Heart right ventricle (tissue), 16 donors: Measurements from ENCODE around the gene CMTM1. TPM values are rescaled to one million over a fixed set of nuclear protein-coding genes. Genes with fewer than 3 reads are reported as not detected.

Source experiments
- ATAC-seq, 8 donors: fragments of 200-7000 bp; cut with Tn5 transposase; one replicate each; pipeline ENCODE4 v1.9.1; 2020; ENCODE audit warnings: mild to moderate bottlenecking in 8 of 8, moderate library complexity in 8 of 8, moderate number of reproducible peaks in 1 of 8
- DNase-seq, 2 donors: peaks; one replicate each; pipeline ENCODE4 v3.0.0-alpha.2; 2020
- H3K27ac ChIP-seq, 10 donors: fragments of 200-600 bp; sonication (generic) in 2 of 10; one replicate each; pipeline versions ENCODE4 v1.5.0 to v1.8.0; 2020 to 2022; ENCODE audit warnings: mild to moderate bottlenecking in 3 of 10
- H3K27me3 ChIP-seq, 7 donors: fragments of 200-600 bp; one replicate each; pipeline ENCODE4 v1.8.0; 2021 to 2022; ENCODE audit warnings: mild to moderate bottlenecking in 2 of 7
- H3K36me3 ChIP-seq, 9 donors: fragments of 200-600 bp; sonication (generic) in 1 of 9; one replicate each; pipeline versions ENCODE4 v1.5.0 to v1.8.0; 2020 to 2022; ENCODE audit warnings: mild to moderate bottlenecking in 2 of 9
- H3K4me1 ChIP-seq, 9 donors: fragments of 200-600 bp; sonication (generic) in 1 of 9; one replicate each; pipeline versions ENCODE4 v1.5.0 to v1.8.0; 2020 to 2022; ENCODE audit warnings: mild to moderate bottlenecking in 4 of 9
- H3K4me3 ChIP-seq, 10 donors: fragments of 200-600 bp; sonication (generic) in 2 of 10; one replicate each; pipeline versions ENCODE4 v1.5.0 to v1.8.0; 2020 to 2022; ENCODE audit warnings: mild to moderate bottlenecking in 7 of 10, moderate library complexity in 2 of 10
- H3K9me3 ChIP-seq, 11 donors: fragments of 200-600 bp in 10 of 11; sonication (generic) in 2 of 11; one replicate each; pipeline versions ENCODE4 v1.5.0 to v1.8.0; 2013 to 2022; ENCODE audit warnings: mild to moderate bottlenecking in 2 of 11, control low read depth in 1 of 11, moderate library complexity in 1 of 11
- WGBS, 2 donors: extraction: QIAGEN DNeasy Blood & Tissue Kit; methylation state at CpG; one replicate each; pipeline ENCODE4 v1.1.7; 2013; ENCODE audit warnings: inconsistent platforms in 1 of 2; 5-methylcytosine and 5-hydroxymethylcytosine counted together
- intact Hi-C, 10 donors: fragments of 100-400 bp; cut with DNase I; formaldehyde crosslinking; loops; one replicate each; pipeline versions ENCODE4 v1.11.1 to v1.14.2; 2022
- polyA plus RNA-seq, 2 donors: library from polyadenylated mRNA; stranded (reverse); fragments of 200-250 nt; gene quantifications; one replicate each; pipeline ENCODE4 v1.2.3, GENCODE V29; 2013
- total RNA-seq, 10 donors: library from RNA; stranded (reverse); fragmentation: NEBNext Ultra II Directional in 3 of 10; extraction: Animal tissue kit (Norgen Biotek cat#: 25700) in 3 of 10; gene quantifications; one replicate each; pipeline versions ENCODE4 v1.2.1 to v1.2.4, GENCODE V29; 2021 to 2023
- TF ChIP-seq, protein P1 (sequence below), 9 donors: fragments of 200-600 bp; sonication (generic) in 2 of 9; IDR thresholded peaks; one replicate each; pipeline versions ENCODE4 v1.5.0 to v1.8.0; 2021 to 2022; ENCODE audit warnings: antibody characterized with exemption in 9 of 9, mild to moderate bottlenecking in 5 of 9, moderate library complexity in 1 of 9
- donor health status: Arrhythmogenic right ventricular cardiomyopathy.
- donor health status: ischemic (EF 13 %, LVEDD 7.1; RV severe dilation, severe dysfunction).
- donor health status: healthy with polysubstance abuse.
- donor health status: DM: no; HTN: yes; CAD: no.
- donor health status: DM: no; HTN: no; CAD: no.
- donor health status: ischemic (EF 25% LVEDD 6.9; RV normal size, moderate dysfunction).
- donor health status: ischemic (EF 25% LVEDD 5.7; RV mildly dilated, moderate dysfunction).
- donor health status: healthy.
- donor health status: DM: yes; HTN: yes; CAD: no.
- donor health status: Ischemic cardiomyopathy.
- donor health status: ischemic (EF 35%, LVEDD 5.7; RV mildly dilated, moderate dysfunction).
- donor health status: nonischemic (EF 11% LVEDD 7.7; RV severe dilation, severe dysfunction).
- donor health status: DM: yes; HTN: yes; CAD: no.
- donor health status: PGD.
- donor health status: ischemic (EF 29% LVEDD 5.4; RV normal size, mild dysfunction).
- donor health status: nonischemic (EF 23%, LVEDD 6.1; RV moderate dilation, normal function).

Gene CMTM1
- total and polyA plus RNA-seq, 12 donors = 0.19 to 2.1 (median 0.95) TPM; not detected in 1

- DNase-seq (no peak), ATAC-seq (no peak)
- Histone ChIP-seq H3K27me3 (no peaks in the 10 kb centered on the region), H3K36me3 (peaks cover 0 to 74% (median 26%) of the 10 kb centered on the region in 9 donors), H3K9me3 (no peaks in the 10 kb centered on the region), H3K4me1 (peaks cover 0 to 18% (median 14%) of the 10 kb centered on the region in 9 donors), H3K27ac (no peak overlapping the region), H3K4me3 (no peak overlapping the region)
- TF ChIP-seq, protein P1, sequence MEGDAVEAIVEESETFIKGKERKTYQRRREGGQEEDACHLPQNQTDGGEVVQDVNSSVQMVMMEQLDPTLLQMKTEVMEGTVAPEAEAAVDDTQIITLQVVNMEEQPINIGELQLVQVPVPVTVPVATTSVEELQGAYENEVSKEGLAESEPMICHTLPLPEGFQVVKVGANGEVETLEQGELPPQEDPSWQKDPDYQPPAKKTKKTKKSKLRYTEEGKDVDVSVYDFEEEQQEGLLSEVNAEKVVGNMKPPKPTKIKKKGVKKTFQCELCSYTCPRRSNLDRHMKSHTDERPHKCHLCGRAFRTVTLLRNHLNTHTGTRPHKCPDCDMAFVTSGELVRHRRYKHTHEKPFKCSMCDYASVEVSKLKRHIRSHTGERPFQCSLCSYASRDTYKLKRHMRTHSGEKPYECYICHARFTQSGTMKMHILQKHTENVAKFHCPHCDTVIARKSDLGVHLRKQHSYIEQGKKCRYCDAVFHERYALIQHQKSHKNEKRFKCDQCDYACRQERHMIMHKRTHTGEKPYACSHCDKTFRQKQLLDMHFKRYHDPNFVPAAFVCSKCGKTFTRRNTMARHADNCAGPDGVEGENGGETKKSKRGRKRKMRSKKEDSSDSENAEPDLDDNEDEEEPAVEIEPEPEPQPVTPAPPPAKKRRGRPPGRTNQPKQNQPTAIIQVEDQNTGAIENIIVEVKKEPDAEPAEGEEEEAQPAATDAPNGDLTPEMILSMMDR (IDR thresholded peaks at IDR 0.05) = no peak
- 85 to 89% methylated on average over 14 of the region's 14 CpGs for WGBS, 2 donors
- intact Hi-C loops = loop anchor here in 4 of 10 donors (5.0 to 10.0 kb wide), 3 partner anchors 45 to 255 kb away; no protein-coding TSS in a partner anchor
Observed at GRCh38 chr16:66612422-66612821, 46.2 kb downstream of the CMTM1 start.

DNA sequence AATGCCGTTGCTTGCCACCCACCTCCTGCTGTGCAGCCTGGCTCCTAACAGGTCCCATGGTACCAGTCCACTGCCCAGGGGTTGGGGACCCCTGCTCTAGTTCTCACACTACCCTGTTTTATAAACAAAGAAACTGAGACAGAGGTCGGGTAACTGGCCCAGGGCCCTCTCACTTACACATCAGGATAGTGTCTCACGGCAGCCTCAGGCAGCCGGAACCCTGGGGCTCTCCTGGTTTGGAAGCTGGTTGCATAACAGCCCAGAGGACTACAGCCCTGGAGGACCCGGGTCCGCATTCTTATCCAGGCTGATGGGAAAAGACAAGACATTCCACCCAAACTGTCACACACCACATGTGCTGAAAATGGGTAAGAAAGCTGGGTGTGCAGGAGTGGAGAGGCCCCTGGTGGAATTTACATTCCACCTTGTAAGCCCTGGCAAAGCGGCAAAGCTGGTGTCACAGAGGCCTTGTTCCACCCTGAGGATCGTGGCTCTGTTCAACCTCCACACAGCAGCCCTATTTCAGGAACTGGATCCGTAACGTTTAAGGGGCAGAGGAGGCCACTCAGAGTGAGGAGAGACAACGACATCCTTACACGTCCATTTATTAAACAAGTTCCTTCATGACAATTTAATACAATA, 48.0 kb downstream of the CMTM1 start:
- TF ChIP-seq, protein P1 (IDR thresholded peaks at IDR 0.05) = no peak
- no peak for ATAC-seq

GRCh38 chr16:66616169-66616568, 49.9 kb downstream of the CMTM1 start:
- H3K27ac ChIP-seq = no peak overlapping the region
- DNase-seq (no peak), ATAC-seq (no peak)
- peaks cover 0 to 48% (median 11%) of the 10 kb centered on the region in 9 donors for H3K36me3 ChIP-seq
- no peaks in the 10 kb centered on the region for H3K27me3 ChIP-seq
- TF ChIP-seq, protein P1 (IDR thresholded peaks at IDR 0.05) = no peak
- H3K4me3 ChIP-seq = no peak overlapping the region
- WGBS, 2 donors = 92 to 95% methylated on average over 4 of the region's 4 CpGs
- peaks cover 0 to 27% (median 18%) of the 10 kb centered on the region in 9 donors for H3K4me1 ChIP-seq
- intact Hi-C loops = loop anchor here in 1 of 10 donors (10.0 kb wide), 1 partner anchor 249 kb away; no protein-coding TSS in a partner anchor
- no peaks in the 10 kb centered on the region for H3K9me3 ChIP-seq

More for the DNA sequence above, 48.0 kb downstream of the CMTM1 start:
- intact Hi-C loops = loop anchor here in 4 of 10 donors (5.0 to 10.0 kb wide), 3 partner anchors 43 to 253 kb away; no protein-coding TSS in a partner anchor
- Histone ChIP-seq H3K9me3 (no peaks in the 10 kb centered on the region), H3K27ac (no peak overlapping the region), H3K4me1 (peaks cover 0 to 15% (median 10%) of the 10 kb centered on the region in 9 donors), H3K36me3 (peaks cover 0 to 63% (median 26%) of the 10 kb centered on the region in 9 donors), H3K27me3 (no peaks in the 10 kb centered on the region), H3K4me3 (no peak overlapping the region)
- 86 to 88% methylated on average over 12 of the region's 12 CpGs for WGBS, 2 donors
- no peak for DNase-seq

DNA sequence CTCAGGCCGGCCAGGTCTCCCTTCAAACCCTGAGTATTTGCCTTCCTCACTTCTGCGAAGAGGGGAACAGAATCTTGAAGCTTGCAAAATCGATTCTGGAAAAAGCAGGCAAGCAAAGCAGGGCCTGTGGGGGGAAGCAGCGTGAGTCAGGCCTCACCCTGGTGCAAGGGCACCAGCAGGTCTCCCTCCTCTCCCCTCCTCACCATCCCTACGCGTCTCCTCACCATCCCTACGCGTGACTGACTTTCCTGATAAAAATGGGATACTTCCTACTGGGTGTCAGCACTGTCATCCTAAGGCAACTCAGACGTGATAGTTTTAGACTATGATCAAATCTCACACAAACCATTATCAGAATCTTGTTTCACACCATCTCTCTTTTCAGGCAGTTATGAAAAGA, 50.4 kb downstream of the CMTM1 start:
- Histone ChIP-seq H3K9me3 (no peaks in the 10 kb centered on the region), H3K36me3 (peaks cover 0 to 48% (median 8%) of the 10 kb centered on the region in 9 donors), H3K4me3 (no peak overlapping the region), H3K27me3 (no peaks in the 10 kb centered on the region), H3K4me1 (peaks cover 0 to 27% (median 18%) of the 10 kb centered on the region in 9 donors), H3K27ac (no peak overlapping the region)
- 78% methylated on average over 9 of the region's 9 CpGs for WGBS, 2 donors
- no peak for ATAC-seq
- intact Hi-C loops = loop anchor here in 1 of 10 donors (10.0 kb wide), 1 partner anchor 248 kb away; no protein-coding TSS in a partner anchor
- DNase-seq = no peak
- TF ChIP-seq, protein P1 (IDR thresholded peaks at IDR 0.05) = no peak
